Measurements from ENCODE around the gene ST6GALNAC6.

The ST6GALNAC6 gene, protein sequence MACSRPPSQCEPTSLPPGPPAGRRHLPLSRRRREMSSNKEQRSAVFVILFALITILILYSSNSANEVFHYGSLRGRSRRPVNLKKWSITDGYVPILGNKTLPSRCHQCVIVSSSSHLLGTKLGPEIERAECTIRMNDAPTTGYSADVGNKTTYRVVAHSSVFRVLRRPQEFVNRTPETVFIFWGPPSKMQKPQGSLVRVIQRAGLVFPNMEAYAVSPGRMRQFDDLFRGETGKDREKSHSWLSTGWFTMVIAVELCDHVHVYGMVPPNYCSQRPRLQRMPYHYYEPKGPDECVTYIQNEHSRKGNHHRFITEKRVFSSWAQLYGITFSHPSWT

DNA sequence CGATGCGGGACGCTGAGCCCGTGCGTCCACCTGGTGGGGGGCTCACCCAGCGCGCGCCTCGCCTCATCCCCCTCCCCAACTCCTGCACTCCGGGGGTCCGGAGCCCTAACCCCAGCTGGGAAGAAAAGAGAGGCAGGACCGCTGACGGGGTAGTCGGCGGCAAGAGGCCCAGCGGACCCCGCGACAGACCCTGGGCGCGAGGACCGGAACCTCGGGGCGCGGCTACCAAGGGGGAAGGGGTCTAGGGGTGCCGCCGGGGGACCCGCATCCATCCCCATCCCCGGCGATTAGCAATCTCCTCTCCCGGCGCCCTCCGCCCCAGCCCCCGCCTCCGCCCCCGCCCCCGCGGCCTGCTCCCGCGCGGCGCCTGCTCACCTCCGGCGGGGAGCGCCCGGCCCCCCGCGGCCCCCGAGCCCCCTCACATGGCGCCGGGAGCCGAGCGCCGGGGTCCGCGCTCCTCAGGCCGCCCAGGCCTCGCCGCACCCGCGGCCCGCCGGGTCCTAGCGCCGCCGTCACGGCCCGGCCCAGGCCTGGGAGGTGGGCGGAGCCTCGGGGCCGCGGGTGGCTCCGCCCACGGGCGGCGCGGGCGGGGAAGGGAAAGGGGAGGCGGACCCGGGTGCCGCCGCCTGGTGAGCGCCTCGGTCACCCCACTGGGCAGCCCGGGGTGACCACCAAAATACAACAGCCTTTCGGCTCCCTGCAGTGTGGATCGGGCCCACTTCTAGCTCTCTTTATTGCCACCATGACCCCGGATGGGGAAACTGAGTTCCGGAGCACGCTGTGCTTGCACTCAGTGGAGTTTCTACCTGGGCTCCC lies at the start of gene ST6GALNAC6:
Gene ST6GALNAC6, minus strand, starts transcription at position 476 of the 816 bp plus-strand sequence. CDS start 1,622 bp downstream, outside the sequence.
- DNase-seq (ENCODE audit: extremely low read depth in 1 of 2, low read depth in 1 of 2): no peak

DNA sequence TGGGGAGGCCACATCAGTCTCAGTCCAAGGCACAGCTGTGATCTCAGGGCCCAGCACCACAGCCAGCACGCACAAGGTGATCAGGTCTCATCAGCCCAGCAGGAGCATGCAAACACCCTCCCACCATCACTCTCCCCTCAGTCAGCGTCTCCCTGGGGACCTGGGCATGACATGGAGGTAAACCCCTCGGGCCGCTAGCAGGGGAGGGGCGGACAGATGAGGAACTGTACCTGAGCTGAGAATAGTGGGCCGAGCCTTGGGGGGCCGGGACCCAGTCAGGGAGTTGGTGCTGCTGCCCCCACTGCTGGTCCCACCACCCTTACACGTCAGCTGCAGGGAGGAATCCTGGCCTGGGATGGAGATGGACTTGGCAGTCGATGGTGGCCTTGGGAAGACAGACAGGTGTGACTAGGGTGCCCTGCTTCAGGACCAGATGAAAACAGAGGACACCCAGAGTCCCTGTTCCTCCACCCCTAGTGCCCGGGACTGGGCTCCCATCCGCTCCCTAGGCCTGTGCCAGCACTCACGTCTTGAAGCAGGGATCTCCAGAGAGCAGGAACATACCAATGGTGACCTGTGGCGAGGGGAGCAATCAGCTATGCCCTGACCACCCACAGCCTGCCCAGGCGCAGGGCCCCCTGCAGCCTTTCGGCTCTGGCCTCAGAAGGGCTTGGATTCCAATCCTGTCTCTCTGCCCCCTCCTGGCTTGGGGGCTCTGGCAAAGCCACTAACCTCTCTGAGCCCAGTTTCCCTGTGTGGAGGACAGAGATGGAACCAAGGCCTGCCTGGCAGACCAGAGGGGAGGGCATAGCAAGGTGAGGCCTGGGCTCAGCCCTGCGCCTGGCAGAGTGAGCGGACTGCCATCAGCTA lies 48.7 kb upstream of the ST6GALNAC6 start:
- no peak for DNase-seq (ENCODE audit: extremely low read depth in 1 of 2, low read depth in 1 of 2)

DNA sequence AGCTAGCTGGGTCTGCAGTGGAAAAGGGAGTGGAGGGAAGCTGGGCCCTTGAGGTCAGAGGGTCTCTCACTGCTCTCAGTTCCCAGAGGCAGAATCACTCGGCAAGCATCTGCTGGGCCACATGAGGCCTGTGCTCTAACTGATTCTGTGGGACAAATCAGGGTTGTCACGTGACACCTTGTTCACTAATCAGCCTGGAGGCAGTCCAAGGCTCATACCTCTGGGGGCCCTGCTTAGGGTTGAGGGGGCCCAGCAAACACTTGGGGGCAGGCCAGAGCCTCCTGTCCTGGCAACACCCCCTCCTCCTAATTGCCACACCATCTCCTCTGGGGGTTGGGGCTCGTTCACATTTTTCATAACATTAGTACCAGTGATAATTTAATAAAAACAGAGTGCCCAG lies 47.3 kb upstream of the ST6GALNAC6 start:
- no peak for DNase-seq (ENCODE audit: extremely low read depth in 1 of 2, low read depth in 1 of 2)

DNA sequence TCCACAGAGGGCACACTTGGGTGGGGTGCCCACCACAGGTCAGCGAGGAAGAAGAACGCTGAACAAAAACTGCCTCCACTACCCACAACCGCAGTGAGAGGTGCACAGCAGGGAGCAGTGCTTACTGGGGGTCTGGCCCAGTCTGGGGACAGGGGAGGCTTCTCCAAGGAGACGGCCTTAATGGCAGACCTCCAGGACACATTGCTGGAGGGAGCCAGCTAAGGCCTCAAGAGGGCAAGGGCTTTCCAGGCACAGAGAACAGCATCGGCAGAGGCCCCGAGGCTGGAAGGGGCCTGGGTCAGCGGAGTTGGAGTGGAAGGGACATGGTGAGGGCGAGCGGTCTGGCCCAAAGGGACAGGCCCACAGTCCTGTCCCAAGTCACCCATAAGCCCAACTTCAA lies 46.5 kb upstream of the ST6GALNAC6 start:
- DNase-seq (ENCODE audit: extremely low read depth in 1 of 2, low read depth in 1 of 2): no peak

DNA sequence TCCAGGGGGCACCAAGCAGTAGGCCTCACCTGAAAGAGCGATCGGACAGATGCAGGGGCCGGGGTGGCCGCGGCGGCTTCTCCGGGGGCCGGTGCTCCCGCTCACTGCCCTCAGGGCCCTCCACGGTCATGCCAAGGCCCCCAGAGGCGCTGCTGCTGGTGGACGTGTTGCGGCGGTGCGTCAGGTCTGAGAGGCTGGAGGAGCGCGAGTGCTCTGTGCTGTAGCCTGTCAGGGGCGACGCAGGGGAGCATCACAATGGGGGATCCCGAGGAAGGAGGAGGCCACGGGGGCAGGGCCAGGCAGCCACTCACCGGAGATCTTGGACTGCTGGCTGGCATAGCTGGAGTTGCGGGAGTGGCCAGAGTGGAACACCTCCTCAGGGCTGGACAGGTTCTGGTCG lies 45.9 kb upstream of the ST6GALNAC6 start:
- DNase-seq (ENCODE audit: extremely low read depth in 1 of 2, low read depth in 1 of 2): no peak

DNA sequence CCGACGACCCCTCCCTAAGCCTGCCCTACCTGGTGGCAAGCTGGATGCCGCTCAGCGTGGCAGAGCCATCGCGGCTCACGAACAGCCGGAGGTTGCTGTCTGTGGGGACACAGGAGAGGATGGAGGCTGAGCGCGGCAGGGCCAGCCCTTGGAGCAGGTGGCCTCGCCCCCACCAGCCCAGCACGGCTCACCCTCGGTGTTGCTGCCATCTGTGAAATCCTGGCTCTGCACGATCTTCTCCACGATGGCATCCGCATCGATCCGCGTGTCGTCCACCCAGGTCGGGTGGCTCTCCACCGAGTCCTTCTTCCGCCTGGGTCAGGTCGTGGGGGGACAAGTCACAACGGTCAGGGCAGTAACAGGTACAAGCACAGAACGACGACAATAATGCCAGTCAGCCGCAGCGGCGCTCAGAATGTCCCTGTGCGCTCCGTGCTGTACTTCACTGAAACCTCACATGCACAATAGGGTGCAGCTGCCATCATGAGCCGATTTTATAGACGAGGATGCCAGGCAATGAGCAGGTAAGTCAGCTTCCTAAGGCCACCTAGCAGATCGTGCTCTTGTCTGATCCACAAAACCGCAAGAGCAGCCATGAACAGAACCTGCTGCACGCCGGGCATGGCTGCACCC lies 45.3 kb upstream of the ST6GALNAC6 start:
- DNase-seq (ENCODE audit: extremely low read depth in 1 of 2, low read depth in 1 of 2): no peak

DNA sequence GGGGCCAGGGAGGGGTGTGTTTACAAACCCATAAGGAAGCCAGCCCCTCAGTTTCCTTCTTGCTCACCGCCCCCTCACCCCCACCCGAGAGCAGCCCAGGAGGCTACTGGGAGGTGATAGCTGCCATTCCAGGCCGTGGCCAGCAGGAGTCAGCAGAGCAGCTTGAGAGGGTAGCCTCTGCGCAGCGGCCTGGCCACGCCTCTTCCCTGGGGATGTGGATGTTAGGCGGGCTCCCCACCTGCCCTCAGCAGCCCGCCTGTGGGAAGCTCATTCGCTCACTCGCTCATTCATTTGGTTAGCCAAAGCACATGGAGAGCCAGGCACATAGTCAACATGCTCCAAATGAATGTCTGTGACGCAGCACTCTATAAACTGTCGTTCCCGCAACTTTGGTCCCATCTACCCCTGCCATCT lies 44.3 kb upstream of the ST6GALNAC6 start:
- peak; percentile 58 to 71 for DNase-seq (ENCODE audit: extremely low read depth in 1 of 2, low read depth in 1 of 2)

DNA sequence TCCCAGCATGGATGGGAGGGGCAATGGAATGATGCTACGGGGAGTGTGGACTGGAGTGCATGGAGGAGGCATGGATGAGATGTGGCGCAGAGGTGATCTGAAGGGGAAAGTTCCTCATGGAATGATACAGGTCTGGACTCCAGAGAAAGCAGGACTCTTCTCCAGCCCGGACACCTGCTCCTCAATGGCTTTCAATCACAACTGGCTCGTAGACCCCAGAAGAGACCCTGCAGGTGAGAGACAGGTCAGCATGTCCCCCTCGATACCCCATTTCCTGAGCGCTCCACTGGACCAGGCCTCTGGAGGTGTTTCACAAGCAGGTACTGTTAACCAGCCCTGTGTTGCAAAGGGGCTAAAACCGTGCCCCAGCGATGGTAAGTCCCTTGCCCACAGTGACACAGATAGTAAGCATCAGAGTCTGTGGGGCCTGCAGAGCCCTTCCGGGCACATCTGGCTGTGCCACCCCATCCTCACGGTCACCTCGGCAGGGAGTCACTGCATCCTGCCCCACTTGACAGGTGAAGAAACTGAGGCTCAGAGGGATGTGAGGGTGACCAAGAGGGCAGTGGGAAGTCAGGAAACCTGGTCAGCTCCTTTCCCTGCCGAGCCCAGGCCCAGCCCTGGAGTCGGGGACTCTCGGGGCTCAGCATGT lies 43.7 kb upstream of the ST6GALNAC6 start:
- DNase-seq (ENCODE audit: extremely low read depth in 1 of 2, low read depth in 1 of 2): no peak

DNA sequence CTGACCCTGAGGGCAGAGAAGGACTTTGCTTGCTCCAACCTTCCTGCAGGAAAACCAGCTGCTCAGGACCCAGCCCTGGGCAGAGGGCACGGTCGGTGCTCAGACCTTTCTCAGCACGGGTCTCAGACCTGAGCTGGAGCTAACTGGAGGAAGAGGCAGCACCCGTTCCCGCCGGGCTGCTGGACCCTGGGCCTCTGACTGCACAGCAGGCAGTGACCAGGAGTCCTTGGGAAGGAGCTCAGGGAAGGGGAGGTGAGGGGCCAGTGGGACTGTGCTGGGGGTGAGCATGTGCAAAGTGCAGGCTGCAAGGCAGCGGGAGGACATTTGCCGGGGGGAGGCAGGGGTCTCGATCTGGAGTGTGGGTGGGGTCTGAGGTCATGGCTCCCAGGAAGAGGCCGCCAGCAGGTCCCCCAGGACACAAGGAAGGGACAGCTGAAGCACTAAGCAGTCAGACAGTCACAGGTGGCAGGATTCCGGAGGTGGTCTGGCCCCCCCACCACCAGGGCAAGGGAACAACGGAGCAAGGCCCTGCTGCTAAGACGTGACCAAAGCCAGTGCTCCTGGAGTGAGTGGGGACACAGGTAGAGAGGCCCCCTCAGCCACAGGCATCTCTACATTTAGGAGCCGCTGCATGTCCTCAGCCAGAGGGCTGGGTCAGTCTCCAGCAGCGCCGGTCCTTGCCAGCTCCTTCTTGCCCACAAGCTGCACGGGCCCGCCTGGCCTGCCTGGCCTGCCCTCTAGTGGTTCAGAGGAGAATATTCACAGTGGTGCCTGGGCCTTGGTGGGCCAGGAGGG lies 43.0 kb upstream of the ST6GALNAC6 start:
- peak in 1 of 2 donors; percentile 39 for DNase-seq (ENCODE audit: extremely low read depth in 1 of 2, low read depth in 1 of 2)

DNA sequence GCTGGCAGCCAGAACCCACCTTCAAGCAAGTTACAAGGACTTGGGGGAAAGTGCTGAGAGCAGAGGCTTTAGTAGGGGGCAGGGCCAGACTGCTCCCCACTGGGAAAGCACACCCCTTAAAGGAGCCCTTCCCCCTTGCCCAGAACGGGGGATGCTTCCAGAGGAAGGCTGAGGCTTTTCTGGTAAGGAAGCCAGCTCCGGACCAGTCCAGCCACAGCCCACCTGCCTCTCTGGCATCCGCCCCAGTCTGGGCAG lies 42.5 kb upstream of the ST6GALNAC6 start:
- no peak for DNase-seq (ENCODE audit: extremely low read depth in 1 of 2, low read depth in 1 of 2)

DNA sequence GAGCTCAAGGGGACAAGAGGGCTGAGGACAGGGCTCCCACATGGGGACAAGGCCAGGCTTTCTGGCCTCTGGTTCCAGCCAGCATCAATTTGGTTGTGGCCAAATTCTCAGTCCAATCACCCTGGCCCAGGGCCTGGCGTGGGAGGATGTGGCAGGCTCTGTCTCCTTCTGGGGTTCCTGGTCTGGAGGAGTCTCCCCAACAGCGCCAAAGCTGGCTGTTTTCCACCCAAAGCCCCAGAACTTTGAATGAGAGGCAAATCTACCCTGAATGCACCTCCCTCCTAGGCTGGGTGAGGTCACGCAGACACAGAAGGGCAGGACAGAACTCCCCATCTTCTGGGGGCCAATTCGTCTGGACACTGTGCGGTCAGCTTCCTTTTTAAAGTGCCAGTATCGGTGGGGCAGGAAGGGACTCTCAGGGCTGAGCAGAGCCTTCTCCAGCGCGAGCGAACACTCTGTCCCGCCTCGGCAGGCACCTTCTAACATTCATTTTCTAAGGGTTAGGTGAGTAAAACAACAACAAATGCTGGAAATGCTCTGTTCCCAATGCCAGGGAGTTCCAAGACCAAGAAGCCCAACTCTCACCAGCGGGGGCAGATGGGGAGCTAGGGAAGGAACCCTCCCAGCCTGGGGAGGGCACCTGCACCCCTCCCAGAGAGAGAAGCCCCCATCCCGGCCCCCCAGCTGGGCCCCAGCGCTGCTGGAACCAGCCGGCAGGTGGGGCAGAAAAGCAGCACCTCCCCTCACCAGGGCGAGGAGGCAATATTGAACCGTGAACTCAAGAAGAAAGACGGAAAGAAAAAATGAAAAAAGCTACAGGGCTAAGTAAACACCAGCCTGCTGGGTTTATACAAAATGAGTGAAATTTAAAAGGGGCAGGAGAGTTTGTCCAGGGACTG lies 41.9 kb upstream of the ST6GALNAC6 start:
- no peak for DNase-seq (ENCODE audit: extremely low read depth in 1 of 2, low read depth in 1 of 2)

DNA sequence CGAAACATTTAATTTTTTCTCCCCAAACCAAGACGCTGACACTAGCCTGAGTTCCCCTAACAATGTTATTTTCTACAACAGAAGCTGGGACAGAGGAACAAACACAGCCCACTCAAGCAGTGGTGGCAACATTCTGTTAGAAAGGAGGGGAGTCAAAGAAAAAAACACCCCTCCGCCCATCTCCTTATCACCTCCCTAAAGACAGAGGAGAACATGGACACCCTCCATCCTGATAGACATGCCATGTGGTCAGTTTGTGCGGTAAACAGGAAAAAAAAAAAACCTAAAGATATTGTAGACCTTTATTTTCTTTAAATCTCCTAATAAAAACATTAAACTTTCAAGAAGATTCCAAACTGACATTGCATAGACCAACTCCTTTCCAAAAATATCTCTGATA lies 41.2 kb upstream of the ST6GALNAC6 start:
- DNase-seq (ENCODE audit: extremely low read depth in 1 of 2, low read depth in 1 of 2): no peak

DNA sequence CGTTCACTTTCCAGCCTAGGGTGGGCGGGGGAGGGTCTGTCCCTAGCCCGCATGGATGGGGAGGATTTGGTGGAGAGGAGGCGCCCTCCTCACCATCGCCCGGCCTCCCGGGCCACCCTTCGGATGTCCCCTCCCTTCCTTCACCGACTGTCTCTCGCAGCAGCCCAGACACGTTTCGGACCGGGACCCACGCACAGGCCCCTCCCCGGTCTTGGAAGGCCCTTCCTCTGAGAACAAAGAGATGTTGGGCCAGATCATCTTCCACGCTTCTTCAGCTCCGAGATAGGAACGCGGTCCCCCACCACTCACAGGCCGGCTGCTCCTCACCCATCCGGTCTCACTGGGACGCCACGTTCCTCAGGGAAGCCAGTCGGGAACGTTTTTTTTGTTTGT lies 38.9 kb upstream of the ST6GALNAC6 start:
- no peak for DNase-seq (ENCODE audit: extremely low read depth in 1 of 2, low read depth in 1 of 2)

DNA sequence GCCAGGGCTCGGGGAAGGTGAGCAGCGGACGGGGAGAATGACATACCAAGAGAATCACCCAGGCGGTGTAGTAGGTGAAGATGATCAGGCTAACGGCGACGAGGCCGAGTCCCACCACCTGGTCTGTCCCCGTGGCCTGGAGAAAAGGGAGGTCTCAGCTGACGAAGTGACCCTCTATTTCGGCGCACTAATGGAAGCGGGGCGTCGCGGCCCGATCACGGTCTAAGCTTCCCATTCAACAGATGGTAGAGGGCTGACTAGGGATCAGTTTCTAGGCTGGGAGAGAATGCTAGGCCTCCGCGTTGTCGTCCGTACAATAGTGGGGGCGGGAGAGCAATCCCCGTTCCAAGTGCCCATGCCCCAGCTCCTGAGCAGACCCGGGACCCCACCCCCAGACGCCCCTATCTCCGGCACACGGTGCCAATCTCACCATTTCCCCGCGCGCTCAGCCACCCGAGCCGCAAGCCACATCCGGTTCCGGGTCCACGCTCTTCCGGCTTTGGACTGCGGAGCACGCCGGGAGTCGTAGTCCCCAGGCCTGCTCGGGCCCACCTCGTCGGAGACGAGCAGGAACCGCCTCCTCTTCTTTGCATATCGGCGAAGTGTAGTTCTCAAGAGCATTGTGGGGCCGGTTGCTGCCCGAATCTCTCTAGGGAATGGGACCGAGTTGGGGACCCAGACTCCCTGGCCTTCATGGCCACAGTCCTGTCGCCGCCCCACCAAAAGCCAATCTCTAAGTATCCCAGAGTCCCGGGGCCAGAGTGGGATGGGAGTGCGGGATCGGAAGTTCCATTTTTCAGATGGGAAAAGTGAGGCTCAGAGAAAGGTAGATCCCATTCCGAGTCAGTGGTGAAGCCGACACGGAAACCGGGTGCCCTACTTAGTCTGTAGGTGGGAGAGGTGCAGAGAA lies 38.2 kb upstream of the ST6GALNAC6 start, which contains the start of gene DPM2:
Gene DPM2, minus strand, starts transcription at position 467 of the 910 bp plus-strand sequence. Its CDS starts 34 bp downstream, at position 433.
- peak; percentile 67 to 82 for DNase-seq (ENCODE audit: extremely low read depth in 1 of 2, low read depth in 1 of 2)

DNA sequence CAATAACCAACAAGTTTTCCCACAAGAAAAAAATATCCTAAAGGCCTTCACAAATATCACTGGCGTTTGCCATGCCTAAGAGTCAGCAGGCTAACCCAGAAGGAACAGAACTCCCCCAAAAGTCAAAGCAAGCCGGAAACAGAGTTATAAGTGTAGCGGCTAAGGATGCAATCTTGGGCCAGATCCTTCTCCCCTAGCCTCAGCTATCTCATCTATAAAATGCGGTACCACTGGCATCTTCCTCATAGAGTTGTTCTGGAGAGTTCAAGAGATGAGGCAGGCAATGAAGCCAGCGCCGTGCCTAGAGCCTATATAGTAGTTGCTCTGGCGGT lies 37.6 kb upstream of the ST6GALNAC6 start:
- DNase-seq (ENCODE audit: extremely low read depth in 1 of 2, low read depth in 1 of 2): no peak

DNA sequence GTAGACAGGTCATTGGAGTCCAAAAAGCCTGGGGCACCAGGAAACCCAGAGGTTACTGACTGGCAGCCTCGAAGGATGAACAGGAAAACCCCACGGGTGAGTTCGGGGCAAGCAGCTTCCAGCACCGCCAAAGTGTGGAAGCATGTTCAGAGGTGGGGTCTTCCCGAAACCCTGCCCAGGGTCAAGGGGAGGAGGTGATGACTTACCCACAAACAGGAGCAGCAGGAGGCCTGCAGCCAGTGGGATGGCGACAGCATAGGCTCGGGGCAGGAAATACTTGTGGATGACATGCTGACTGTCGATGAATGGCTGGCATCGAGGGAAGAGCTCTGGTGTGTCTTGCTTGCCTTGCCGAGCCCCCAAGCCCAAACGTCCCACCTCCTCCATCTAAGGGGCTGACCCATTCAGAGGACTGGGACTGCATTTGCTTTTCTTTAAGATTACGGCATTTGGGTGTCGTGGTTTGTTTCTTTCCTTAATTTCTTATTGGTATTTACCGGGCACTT lies 37.0 kb upstream of the ST6GALNAC6 start:
- no peak for DNase-seq (ENCODE audit: extremely low read depth in 1 of 2, low read depth in 1 of 2)

DNA sequence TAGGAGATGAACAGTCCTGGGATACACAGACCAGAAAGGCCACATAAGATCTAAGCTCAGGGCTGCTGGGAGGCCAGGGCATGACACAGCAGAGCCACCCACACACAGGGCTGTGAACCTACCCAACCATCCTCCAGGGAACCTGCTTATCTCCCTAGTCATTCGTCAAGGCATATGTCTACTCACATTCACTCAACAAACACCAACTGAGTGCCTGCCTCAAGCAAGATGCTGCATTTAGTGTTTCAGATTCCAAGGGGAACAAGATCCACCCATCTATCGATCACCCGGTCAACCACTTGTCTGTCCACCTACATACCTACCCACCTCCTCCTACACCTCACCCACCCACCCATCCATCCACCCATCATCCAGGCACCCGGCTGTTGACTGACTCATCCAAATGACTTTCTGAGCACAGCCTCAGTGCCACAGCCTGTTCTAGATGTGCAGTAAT lies 36.4 kb upstream of the ST6GALNAC6 start:
- no peak for DNase-seq (ENCODE audit: extremely low read depth in 1 of 2, low read depth in 1 of 2)

Data from stimulated activated CD8-positive, alpha-beta memory T cell treated with anti-CD3 and anti-CD28 coated beads, Interleukin-7, amount 100 ng/mL, for 48 hours (primary cell).